HG03066 (cell line): ENCODE results near the gene TMEM106C.
A peak's percentile ranks its signal among the peaks of the same experiment; 100 is the strongest.

Source experiments
- ATAC-seq: cut with Tn5 transposase; IDR thresholded peaks from one replicate; pipeline ENCODE4 v1.9.1; 2021; ENCODE audit warnings: low read depth; ENCODE audit not compliant: unreplicated experiment

Gene TMEM106C

GRCh38 chr12:47963340-47964040 is at the start of gene TMEM106C:
TMEM106C (plus strand) TSS chr12:47963596; CDS start chr12:47964237, 641 bp downstream.
- peak; percentile 88 for ATAC-seq

- ATAC-seq: no peak
Measured at GRCh38 chr12:47920913-47921312, 42.5 kb upstream of the TMEM106C start.

GRCh38 chr12:47921907-47922306 is 41.5 kb upstream of the TMEM106C start:
- ATAC-seq: no peak

GRCh38 chr12:47927346-47927745 is 36.0 kb upstream of the TMEM106C start:
- no peak for ATAC-seq

- no peak for ATAC-seq
Measured at GRCh38 chr12:47930634-47931033, 32.8 kb upstream of the TMEM106C start.

- no peak for ATAC-seq
Measured at GRCh38 chr12:47931187-47931586, 32.2 kb upstream of the TMEM106C start.

GRCh38 chr12:47935184-47935583 is 28.2 kb upstream of the TMEM106C start:
- ATAC-seq: no peak

GRCh38 chr12:47938093-47938492 is 25.3 kb upstream of the TMEM106C start:
- ATAC-seq: no peak

GRCh38 chr12:47938594-47938993 is 24.8 kb upstream of the TMEM106C start:
- ATAC-seq: no peak

GRCh38 chr12:47939009-47939601 is 24.3 kb upstream of the TMEM106C start:
- no peak for ATAC-seq

- ATAC-seq: no peak
Measured at GRCh38 chr12:47940773-47941474, 22.5 kb upstream of the TMEM106C start.

GRCh38 chr12:47941475-47941780 is 22.0 kb upstream of the TMEM106C start:
- ATAC-seq: no peak

GRCh38 chr12:47941871-47942613 is 21.4 kb upstream of the TMEM106C start:
- ATAC-seq: no peak

GRCh38 chr12:47942614-47943225 is 20.7 kb upstream of the TMEM106C start:
- ATAC-seq: no peak

GRCh38 chr12:47943623-47944340 is 19.6 kb upstream of the TMEM106C start:
- no peak for ATAC-seq

- no peak for ATAC-seq
Measured at GRCh38 chr12:47944685-47945340, 18.6 kb upstream of the TMEM106C start.

- ATAC-seq: no peak
Measured at GRCh38 chr12:47945341-47945728, 18.1 kb upstream of the TMEM106C start.

- ATAC-seq: no peak
Measured at GRCh38 chr12:47946413-47947323, 16.7 kb upstream of the TMEM106C start.

- ATAC-seq: no peak
Measured at GRCh38 chr12:47947341-47947740, 16.1 kb upstream of the TMEM106C start.
